Measurements from ENCODE around the gene STAC3. TPM values are rescaled to one million over a fixed set of nuclear protein-coding genes. Genes with fewer than 3 reads are reported as not detected.

Gene STAC3
- total RNA-seq, 3 donors from 2014 or later, result 1.4 to 2.2 (median 1.7) TPM

GRCh38 chr12:57263096-57263495 lies 12.1 kb upstream of the STAC3 start:
- no peak for ATAC-seq
- Mint-ChIP-seq H3K9me3 (no peaks in the 10 kb centered on the region), H3K27me3 (ENCODE audit: low read depth) (no peaks in the 10 kb centered on the region)

GRCh38 chr12:57262126-57262822 lies 11.3 kb upstream of the STAC3 start:
- H3K4me3 Mint-ChIP-seq, result no peak overlapping the region
- no peak for DNase-seq
- H3K4me1 Mint-ChIP-seq (ENCODE audit: low read depth), result no peaks in the 10 kb centered on the region
- H3K27me3 Mint-ChIP-seq (ENCODE audit: low read depth), result no peaks in the 10 kb centered on the region
- no peaks in the 10 kb centered on the region for H3K9me3 Mint-ChIP-seq
- H3K36me3 Mint-ChIP-seq (ENCODE audit: insufficient read depth), result peaks cover 40% of the 10 kb centered on the region
- ATAC-seq, result no peak

More at GRCh38 chr12:57263096-57263495, 12.1 kb upstream of the STAC3 start:
- DNase-seq, result no peak
- Mint-ChIP-seq H3K4me3 (no peak overlapping the region), H3K4me1 (ENCODE audit: low read depth) (peaks cover 3% of the 10 kb centered on the region), H3K36me3 (ENCODE audit: insufficient read depth) (peaks cover 42% of the 10 kb centered on the region)

GRCh38 chr12:57261428-57261865 lies 10.5 kb upstream of the STAC3 start:
- Mint-ChIP-seq H3K4me3 (no peak overlapping the region), H3K36me3 (ENCODE audit: insufficient read depth) (peaks cover 42% of the 10 kb centered on the region), H3K9me3 (no peaks in the 10 kb centered on the region), H3K27me3 (ENCODE audit: low read depth) (no peaks in the 10 kb centered on the region), H3K4me1 (ENCODE audit: low read depth) (no peaks in the 10 kb centered on the region)
- DNase-seq (no peak), ATAC-seq (no peak)

GRCh38 chr12:57260366-57260765 lies 9.4 kb upstream of the STAC3 start:
- H3K27me3 Mint-ChIP-seq (ENCODE audit: low read depth), result no peaks in the 10 kb centered on the region
- DNase-seq, result no peak

GRCh38 chr12:57258977-57259970 lies 8.3 kb upstream of the STAC3 start:
- Mint-ChIP-seq H3K4me3 (no peak overlapping the region), H3K4me1 (ENCODE audit: low read depth) (no peaks in the 10 kb centered on the region), H3K9me3 (no peaks in the 10 kb centered on the region), H3K36me3 (ENCODE audit: insufficient read depth) (peaks cover 46% of the 10 kb centered on the region), H3K27me3 (ENCODE audit: low read depth) (no peaks in the 10 kb centered on the region)
- ATAC-seq, result no peak
- DNase-seq, result no peak

More at GRCh38 chr12:57260366-57260765, 9.4 kb upstream of the STAC3 start:
- H3K36me3 Mint-ChIP-seq (ENCODE audit: insufficient read depth), result peaks cover 48% of the 10 kb centered on the region
- no peaks in the 10 kb centered on the region for H3K9me3 Mint-ChIP-seq
- ATAC-seq, result no peak
- no peaks in the 10 kb centered on the region for H3K4me1 Mint-ChIP-seq (ENCODE audit: low read depth)
- H3K4me3 Mint-ChIP-seq, result no peak overlapping the region

- ATAC-seq (no peak), DNase-seq (no peak)
- Mint-ChIP-seq H3K36me3 (ENCODE audit: insufficient read depth) (peaks cover 34% of the 10 kb centered on the region), H3K9me3 (no peaks in the 10 kb centered on the region), H3K4me1 (ENCODE audit: low read depth) (no peaks in the 10 kb centered on the region), H3K4me3 (no peak overlapping the region), H3K27me3 (ENCODE audit: low read depth) (no peaks in the 10 kb centered on the region)
These were observed 4.9 kb upstream of the STAC3 start for GRCh38 chr12:57255916-57256315.

- no peak for DNase-seq
- ATAC-seq, result no peak
- peaks cover 27% of the 10 kb centered on the region for H3K36me3 Mint-ChIP-seq (ENCODE audit: insufficient read depth)
- H3K27me3 Mint-ChIP-seq (ENCODE audit: low read depth), result no peaks in the 10 kb centered on the region
- no peaks in the 10 kb centered on the region for H3K9me3 Mint-ChIP-seq
- H3K4me1 Mint-ChIP-seq (ENCODE audit: low read depth), result no peaks in the 10 kb centered on the region
- no peak overlapping the region for H3K4me3 Mint-ChIP-seq
These were observed 3.7 kb upstream of the STAC3 start for GRCh38 chr12:57254506-57255280.

GRCh38 chr12:57250541-57250940 lies 446 bp downstream of the STAC3 start:
- H3K36me3 Mint-ChIP-seq (ENCODE audit: insufficient read depth), result peaks cover 12% of the 10 kb centered on the region
- H3K27me3 Mint-ChIP-seq (ENCODE audit: low read depth), result no peaks in the 10 kb centered on the region
- no peaks in the 10 kb centered on the region for H3K9me3 Mint-ChIP-seq
- DNase-seq, result no peak
- no peaks in the 10 kb centered on the region for H3K4me1 Mint-ChIP-seq (ENCODE audit: low read depth)
- no peak overlapping the region for H3K4me3 Mint-ChIP-seq
- no peak for ATAC-seq

GRCh38 chr12:57248934-57249742 lies 1.8 kb downstream of the STAC3 start:
- Mint-ChIP-seq H3K9me3 (no peaks in the 10 kb centered on the region), H3K4me1 (ENCODE audit: low read depth) (peaks cover 2% of the 10 kb centered on the region), H3K36me3 (ENCODE audit: insufficient read depth) (peaks cover 8% of the 10 kb centered on the region), H3K27me3 (ENCODE audit: low read depth) (peaks cover 3% of the 10 kb centered on the region), H3K4me3 (no peak overlapping the region)
- ATAC-seq (no peak), DNase-seq (no peak)

- Mint-ChIP-seq H3K4me3 (no peak overlapping the region), H3K9me3 (no peaks in the 10 kb centered on the region), H3K27me3 (ENCODE audit: low read depth) (peaks cover 18% of the 10 kb centered on the region), H3K36me3 (ENCODE audit: insufficient read depth) (peaks cover 5% of the 10 kb centered on the region), H3K4me1 (ENCODE audit: low read depth) (peaks cover 18% of the 10 kb centered on the region)
- no peak for DNase-seq
- ATAC-seq, result no peak
These were observed 3.9 kb downstream of the STAC3 start for GRCh38 chr12:57247041-57247440.

GRCh38 chr12:57244312-57244696 lies 6.7 kb downstream of the STAC3 start:
- Mint-ChIP-seq H3K27me3 (ENCODE audit: low read depth) (peaks cover 35% of the 10 kb centered on the region), H3K4me1 (ENCODE audit: low read depth) (peaks cover 42% of the 10 kb centered on the region), H3K9me3 (no peaks in the 10 kb centered on the region), H3K4me3 (no peak overlapping the region), H3K36me3 (ENCODE audit: insufficient read depth) (peaks cover 5% of the 10 kb centered on the region)
- DNase-seq (no peak), ATAC-seq (no peak)

- Mint-ChIP-seq H3K27me3 (ENCODE audit: low read depth) (peaks cover 38% of the 10 kb centered on the region), H3K9me3 (no peaks in the 10 kb centered on the region), H3K4me1 (ENCODE audit: low read depth) (peaks cover 47% of the 10 kb centered on the region), H3K4me3 (peak overlapping the region; percentile 62), H3K36me3 (ENCODE audit: insufficient read depth) (peaks cover 5% of the 10 kb centered on the region)
- ATAC-seq (peak; percentile 16 to 29), DNase-seq (peak; percentile 77)
These were observed 7.3 kb downstream of the STAC3 start for GRCh38 chr12:57243521-57244311.

All from activated T-cell treated with anti-CD3 and anti-CD28 coated beads, Interleukin-2, amount 50 U/mL, for 4 hours (primary cell).